ENCODE results near the gene GABARAPL2. TPM values are rescaled to one million over a fixed set of nuclear protein-coding genes. Genes with fewer than 3 reads are reported as not detected.

Gene GABARAPL2
- total RNA-seq, 5 donors from 2014 or later (not counting 1 experiment from before 2014, with no cell fraction given), result 70.9 to 78.6 (median 76.4) TPM

GRCh38 chr16:75570396-75571065 is 4.4 kb downstream of the GABARAPL2 start:
- DNase-seq, result no peak
- H3K4me3 Mint-ChIP-seq, result no peak overlapping the region
- POLR2A ChIA-PET, result interaction anchor here in 1 of 2 donors (0.5 kb wide), 1 partner anchor 217 kb away, joined by 3 read pairs; no protein-coding TSS in a partner anchor
- Histone ChIP-seq H3K4me3 (ENCODE audit: control insufficient read depth in 1 of 2, extremely low read depth in 1 of 2, low read length in 1 of 2) (no peak overlapping the region), H3K4me1 (ENCODE audit: control insufficient read depth in 1 of 2, extremely low read depth in 1 of 2, insufficient read depth in 2 of 2, low read length in 2 of 2) (peaks cover 6 to 35% of the 10 kb centered on the region in 2 experiments), H3K27me3 (replicated peaks in 1 of 2; ENCODE audit: control insufficient read depth in 2 of 2, extremely low read depth in 1 of 2, insufficient read depth in 2 of 2, low read length in 1 of 2) (no peaks in the 10 kb centered on the region), H3K9me3 (no peaks in the 10 kb centered on the region), H3K27ac (ENCODE audit: low read length) (no peak overlapping the region), H3K36me3 (ENCODE audit: control insufficient read depth in 2 of 2, extremely low read depth in 1 of 2, insufficient read depth in 1 of 2, low read length in 1 of 2) (peaks cover 8 to 72% of the 10 kb centered on the region in 2 donors)
- WGBS (ENCODE audit: insufficient coverage), result 63% methylated on average over 1 of the region's 5 CpGs
- H3K36me3 Mint-ChIP-seq, result peaks cover 41% of the 10 kb centered on the region
- H3K4me1 Mint-ChIP-seq, result peaks cover 50 to 64% (median 60%) of the 10 kb centered on the region in 3 donors
- H3K9me3 Mint-ChIP-seq, result no peaks in the 10 kb centered on the region
- no peak for ATAC-seq (replicated peaks in 1 of 4)
- CTCF ChIA-PET, result no interaction called here
- no peak overlapping the region for H3K27ac Mint-ChIP-seq
- H3K27me3 Mint-ChIP-seq, result no peaks in the 10 kb centered on the region

DNA sequence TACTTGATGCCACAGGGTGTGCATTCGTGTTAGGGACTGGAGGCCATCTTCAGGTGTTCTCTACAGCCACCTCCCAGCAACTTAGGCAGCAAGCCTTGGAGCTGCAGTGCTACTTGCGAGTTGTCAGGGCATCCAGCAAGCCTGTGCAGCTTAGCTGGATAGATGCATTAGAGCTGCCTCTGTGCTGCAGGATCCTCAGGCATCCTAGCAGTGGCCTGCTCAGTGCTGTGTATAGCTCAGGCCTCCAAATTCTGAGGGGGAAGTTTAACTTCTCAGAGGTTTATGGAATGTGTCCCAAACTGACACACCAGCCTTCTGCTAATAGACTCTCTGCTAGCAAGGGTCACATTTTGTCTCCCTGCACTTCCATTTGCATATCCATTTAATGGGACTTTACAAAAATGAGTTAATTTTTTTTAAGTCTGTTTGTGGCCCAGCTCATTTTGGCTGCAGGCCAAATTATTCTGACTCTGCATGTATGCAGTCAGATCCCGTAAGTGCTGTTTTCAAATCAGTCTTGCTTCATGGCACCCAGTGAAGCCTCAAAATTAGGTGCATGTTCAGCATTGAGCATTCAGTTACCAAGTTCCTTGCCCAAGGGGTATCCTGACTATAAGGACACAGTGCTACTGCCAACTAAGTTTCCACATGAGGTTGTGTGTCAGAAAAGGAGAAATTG is 6.8 kb downstream of the GABARAPL2 start:
- Histone ChIP-seq H3K27me3 (replicated peaks in 1 of 2; ENCODE audit: control insufficient read depth in 2 of 2, extremely low read depth in 1 of 2, insufficient read depth in 2 of 2, low read length in 1 of 2) (no peaks in the 10 kb centered on the region), H3K27ac (ENCODE audit: low read length) (no peak overlapping the region), H3K4me3 (ENCODE audit: control insufficient read depth in 1 of 2, extremely low read depth in 1 of 2, low read length in 1 of 2) (no peak overlapping the region), H3K36me3 (ENCODE audit: control insufficient read depth in 2 of 2, extremely low read depth in 1 of 2, insufficient read depth in 1 of 2, low read length in 1 of 2) (peaks cover 13 to 90% of the 10 kb centered on the region in 2 donors), H3K4me1 (ENCODE audit: control insufficient read depth in 1 of 2, extremely low read depth in 1 of 2, insufficient read depth in 2 of 2, low read length in 2 of 2) (peaks cover 0 to 16% of the 10 kb centered on the region in 2 experiments), H3K9me3 (no peaks in the 10 kb centered on the region)
- Mint-ChIP-seq H3K36me3 (peaks cover 56% of the 10 kb centered on the region), H3K27ac (no peak overlapping the region), H3K4me1 (peaks cover 33 to 55% (median 52%) of the 10 kb centered on the region in 3 donors), H3K4me3 (no peak overlapping the region), H3K9me3 (no peaks in the 10 kb centered on the region), H3K27me3 (no peaks in the 10 kb centered on the region)
- 97% methylated on average over 3 of the region's 3 CpGs for WGBS (ENCODE audit: insufficient coverage)
- DNase-seq, result no peak
- ChIA-PET CTCF (interaction anchor here (0.5 to 0.6 kb wide), 2 partner anchors 24 to 29 kb away, joined by 3 to 7 read pairs; no protein-coding TSS in a partner anchor), POLR2A (interaction anchor here (0.6 kb wide), 2 partner anchors 56 to 906 kb away, joined by 3 to 11 read pairs; partner anchors contain the start of gene RFWD3 (in 1 of the 2))
- no peak for ATAC-seq (replicated peaks in 1 of 4)

GRCh38 chr16:75573955-75574354 is 7.8 kb downstream of the GABARAPL2 start:
- H3K27me3 Mint-ChIP-seq, result no peaks in the 10 kb centered on the region
- Histone ChIP-seq H3K36me3 (ENCODE audit: control insufficient read depth in 2 of 2, extremely low read depth in 1 of 2, insufficient read depth in 1 of 2, low read length in 1 of 2) (peaks cover 13 to 89% of the 10 kb centered on the region in 2 donors), H3K4me3 (ENCODE audit: control insufficient read depth in 1 of 2, extremely low read depth in 1 of 2, low read length in 1 of 2) (no peak overlapping the region), H3K27me3 (replicated peaks in 1 of 2; ENCODE audit: control insufficient read depth in 2 of 2, extremely low read depth in 1 of 2, insufficient read depth in 2 of 2, low read length in 1 of 2) (no peaks in the 10 kb centered on the region), H3K9me3 (no peaks in the 10 kb centered on the region), H3K4me1 (ENCODE audit: control insufficient read depth in 1 of 2, extremely low read depth in 1 of 2, insufficient read depth in 2 of 2, low read length in 2 of 2) (peaks cover 0 to 11% of the 10 kb centered on the region in 2 experiments), H3K27ac (ENCODE audit: low read length) (no peak overlapping the region)
- H3K4me1 Mint-ChIP-seq, result peaks cover 28 to 52% (median 45%) of the 10 kb centered on the region in 3 donors
- ChIA-PET CTCF (interaction anchor here (0.6 kb wide), 2 partner anchors 25 to 158 kb away, joined by 3 read pairs; no protein-coding TSS in a partner anchor), POLR2A (interaction anchor here in 1 of 2 donors (0.7 kb wide), 1 partner anchor 41 kb away, joined by 3 read pairs; no protein-coding TSS in a partner anchor)
- DNase-seq (no peak), ATAC-seq (replicated peaks in 1 of 4) (no peak)
- H3K9me3 Mint-ChIP-seq, result no peaks in the 10 kb centered on the region
- peaks cover 61% of the 10 kb centered on the region for H3K36me3 Mint-ChIP-seq
- peak overlapping the region in 1 of 2 donors; percentile 22 for H3K27ac Mint-ChIP-seq
- WGBS (ENCODE audit: insufficient coverage), result 100% methylated on average over 5 of the region's 5 CpGs
- H3K4me3 Mint-ChIP-seq, result no peak overlapping the region

DNA sequence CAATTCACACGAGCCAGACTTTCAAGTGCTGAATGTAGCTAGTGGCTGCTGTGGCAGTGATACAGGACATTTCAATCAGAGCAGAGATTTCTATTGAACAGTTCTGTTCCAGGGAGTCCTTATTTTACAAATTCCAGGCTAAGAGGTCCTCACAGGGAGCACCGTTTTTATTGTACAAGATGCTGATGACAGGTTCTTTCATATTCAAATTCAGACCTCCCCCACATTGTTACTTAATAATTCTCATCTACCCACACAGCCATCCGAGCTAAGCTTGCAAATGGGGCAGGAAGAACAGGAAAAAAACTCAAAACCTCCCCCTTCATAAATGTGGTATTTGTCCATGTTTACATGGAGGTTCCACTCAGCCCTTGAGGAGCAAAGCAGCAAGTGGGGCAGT is 9.8 kb downstream of the GABARAPL2 start:
- ATAC-seq (replicated peaks in 1 of 4) (no peak), DNase-seq (no peak)
- 60% methylated on average over 1 of the region's 3 CpGs for WGBS (ENCODE audit: insufficient coverage)
- Mint-ChIP-seq H3K4me1 (peaks cover 13 to 42% (median 34%) of the 10 kb centered on the region in 3 donors), H3K9me3 (no peaks in the 10 kb centered on the region), H3K36me3 (peaks cover 59% of the 10 kb centered on the region), H3K27me3 (no peaks in the 10 kb centered on the region), H3K27ac (peak overlapping the region in 1 of 2 donors; percentile 19), H3K4me3 (no peak overlapping the region)
- CTCF ChIA-PET, result no interaction called here
- no peaks in the 10 kb centered on the region for H3K27me3 ChIP-seq (replicated peaks in 1 of 2; ENCODE audit: control insufficient read depth in 2 of 2, extremely low read depth in 1 of 2, insufficient read depth in 2 of 2, low read length in 1 of 2)
- POLR2A ChIA-PET, result interaction anchor here in 1 of 2 donors (0.6 kb wide), 1 partner anchor 69 kb away, joined by 3 read pairs; no protein-coding TSS in a partner anchor
- peaks cover 0 to 6% of the 10 kb centered on the region in 2 experiments for H3K4me1 ChIP-seq (ENCODE audit: control insufficient read depth in 1 of 2, extremely low read depth in 1 of 2, insufficient read depth in 2 of 2, low read length in 2 of 2)
- H3K27ac ChIP-seq (ENCODE audit: low read length), result no peak overlapping the region
- no peak overlapping the region for H3K4me3 ChIP-seq (ENCODE audit: control insufficient read depth in 1 of 2, extremely low read depth in 1 of 2, low read length in 1 of 2)
- H3K36me3 ChIP-seq (ENCODE audit: control insufficient read depth in 2 of 2, extremely low read depth in 1 of 2, insufficient read depth in 1 of 2, low read length in 1 of 2), result peaks cover 13 to 82% of the 10 kb centered on the region in 2 donors
- H3K9me3 ChIP-seq, result no peaks in the 10 kb centered on the region

DNA sequence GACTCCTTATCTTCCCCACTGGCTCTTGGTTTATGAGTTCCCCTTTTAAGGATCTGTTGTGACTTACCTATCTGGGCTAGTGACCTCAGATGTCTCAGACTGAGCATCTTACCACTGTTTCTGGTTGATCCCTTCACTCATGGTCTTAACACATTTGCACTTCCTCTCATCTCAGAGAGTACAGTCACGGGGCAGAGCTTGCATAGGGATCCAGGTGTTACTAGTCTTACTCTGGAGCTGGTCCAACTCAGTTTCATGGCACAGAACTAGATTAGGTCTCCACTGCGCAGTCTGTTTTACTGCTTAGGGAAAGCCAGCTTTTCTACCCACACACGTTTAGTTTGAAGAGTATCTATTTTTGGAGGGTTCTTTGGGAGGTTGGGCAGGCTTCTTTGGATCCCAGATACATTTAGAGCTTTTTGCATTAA is 10.2 kb downstream of the GABARAPL2 start:
- ATAC-seq (replicated peaks in 1 of 4) (no peak), DNase-seq (no peak)
- no peaks in the 10 kb centered on the region for H3K9me3 Mint-ChIP-seq
- H3K4me3 Mint-ChIP-seq, result no peak overlapping the region
- no peaks in the 10 kb centered on the region for H3K27me3 Mint-ChIP-seq
- H3K27ac ChIP-seq (ENCODE audit: low read length), result no peak overlapping the region
- H3K36me3 ChIP-seq (ENCODE audit: control insufficient read depth in 2 of 2, extremely low read depth in 1 of 2, insufficient read depth in 1 of 2, low read length in 1 of 2), result peaks cover 13 to 77% of the 10 kb centered on the region in 2 donors
- peaks cover 13 to 38% (median 30%) of the 10 kb centered on the region in 3 donors for H3K4me1 Mint-ChIP-seq
- peaks cover 0 to 6% of the 10 kb centered on the region in 2 experiments for H3K4me1 ChIP-seq (ENCODE audit: control insufficient read depth in 1 of 2, extremely low read depth in 1 of 2, insufficient read depth in 2 of 2, low read length in 2 of 2)
- no peaks in the 10 kb centered on the region for H3K27me3 ChIP-seq (replicated peaks in 1 of 2; ENCODE audit: control insufficient read depth in 2 of 2, extremely low read depth in 1 of 2, insufficient read depth in 2 of 2, low read length in 1 of 2)
- POLR2A ChIA-PET, result interaction anchor here in 1 of 2 donors (0.6 kb wide), 2 partner anchors 13 to 69 kb away, joined by 3 read pairs; no protein-coding TSS in a partner anchor
- no peaks in the 10 kb centered on the region for H3K9me3 ChIP-seq
- peak overlapping the region in 1 of 2 donors; percentile 19 for H3K27ac Mint-ChIP-seq
- 40% methylated on average over 1 of the region's 3 CpGs for WGBS (ENCODE audit: insufficient coverage)
- H3K36me3 Mint-ChIP-seq, result peaks cover 56% of the 10 kb centered on the region
- no peak overlapping the region for H3K4me3 ChIP-seq (ENCODE audit: control insufficient read depth in 1 of 2, extremely low read depth in 1 of 2, low read length in 1 of 2)
- CTCF ChIA-PET, result no interaction called here

DNA sequence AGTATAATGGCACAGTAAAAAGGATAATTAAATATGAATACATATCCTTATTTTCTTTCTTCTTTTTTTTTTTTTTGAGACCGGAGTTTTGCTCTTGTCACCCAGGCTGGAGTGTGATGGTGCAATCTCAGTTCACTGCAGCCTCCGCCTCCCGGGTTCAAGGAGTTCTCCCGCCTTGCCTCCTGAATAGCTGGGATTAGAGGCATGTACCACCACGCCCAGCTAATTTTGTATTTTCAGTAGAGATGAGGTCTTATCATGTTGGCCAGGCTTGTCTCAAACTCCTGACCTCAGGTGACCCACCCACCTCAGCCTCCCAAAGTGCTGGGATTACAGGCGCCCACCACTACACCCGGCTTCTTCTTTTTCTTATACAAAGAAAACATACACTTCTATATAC is 12.0 kb downstream of the GABARAPL2 start:
- WGBS (ENCODE audit: insufficient coverage), result 94% methylated on average over 2 of the region's 7 CpGs
- POLR2A ChIA-PET, result no interaction called here
- H3K4me3 ChIP-seq (ENCODE audit: control insufficient read depth in 1 of 2, extremely low read depth in 1 of 2, low read length in 1 of 2), result no peak overlapping the region
- Mint-ChIP-seq H3K4me1 (peaks cover 7 to 26% (median 22%) of the 10 kb centered on the region in 3 donors), H3K27me3 (no peaks in the 10 kb centered on the region), H3K36me3 (peaks cover 45% of the 10 kb centered on the region), H3K27ac (no peak overlapping the region), H3K9me3 (no peaks in the 10 kb centered on the region), H3K4me3 (no peak overlapping the region)
- DNase-seq, result no peak
- no peaks in the 10 kb centered on the region for H3K9me3 ChIP-seq
- no peaks in the 10 kb centered on the region for H3K4me1 ChIP-seq (ENCODE audit: control insufficient read depth in 1 of 2, extremely low read depth in 1 of 2, insufficient read depth in 2 of 2, low read length in 2 of 2)
- H3K27me3 ChIP-seq (replicated peaks in 1 of 2; ENCODE audit: control insufficient read depth in 2 of 2, extremely low read depth in 1 of 2, insufficient read depth in 2 of 2, low read length in 1 of 2), result no peaks in the 10 kb centered on the region
- CTCF ChIA-PET, result interaction anchor here in 1 of 2 donors (0.8 kb wide), 1 partner anchor 120 kb away, joined by 3 read pairs; no protein-coding TSS in a partner anchor
- no peak for ATAC-seq (replicated peaks in 1 of 4)
- peaks cover 13 to 62% of the 10 kb centered on the region in 2 donors for H3K36me3 ChIP-seq (ENCODE audit: control insufficient read depth in 2 of 2, extremely low read depth in 1 of 2, insufficient read depth in 1 of 2, low read length in 1 of 2)
- no peak overlapping the region for H3K27ac ChIP-seq (ENCODE audit: low read length)

All from T-cell (primary cell).